Measurements from ENCODE around the gene ITGB1BP1. TPM values are rescaled to one million over a fixed set of nuclear protein-coding genes. Genes with fewer than 3 reads are reported as not detected.

ITGB1BP1 gene
- total RNA-seq, 1 experiment from 2014 or later, result 153 TPM

DNA sequence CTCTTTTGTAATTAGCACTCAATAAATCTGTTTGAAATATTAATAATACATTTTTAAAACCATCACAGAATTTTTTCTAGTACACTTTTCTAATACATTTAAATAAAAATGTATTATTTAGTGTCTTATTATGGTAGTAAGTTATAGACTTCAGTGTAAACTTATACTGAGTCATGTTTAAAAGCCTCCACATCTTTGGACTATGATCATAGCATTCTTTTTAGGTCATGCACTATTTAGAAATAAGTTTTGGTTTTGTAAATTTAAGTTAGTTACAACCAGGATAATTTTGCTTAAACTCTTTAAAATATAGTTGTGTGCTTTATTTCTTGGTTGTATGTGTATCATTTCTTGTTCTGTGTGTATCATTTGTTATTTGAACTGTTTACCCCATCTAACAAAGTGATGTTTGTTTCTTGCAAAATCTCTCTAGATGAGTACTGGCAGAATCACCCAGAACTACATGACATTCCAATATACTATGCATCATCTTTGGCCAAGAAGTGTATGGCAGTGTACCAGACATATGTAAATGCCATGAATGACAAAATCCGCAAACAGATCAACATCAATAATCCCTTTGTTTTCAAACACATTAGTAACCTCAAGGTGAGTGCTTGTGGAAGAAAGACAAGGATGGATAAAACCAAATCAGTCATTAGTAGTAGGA lies 16.9 kb upstream of the ITGB1BP1 start:
- Histone ChIP-seq H3K27me3 (ENCODE audit: control insufficient read depth, insufficient read depth, low read length) (no peaks in the 10 kb centered on the region), H3K9me3 (ENCODE audit: control insufficient read depth, insufficient read depth, low read depth, low read length) (no peaks in the 10 kb centered on the region), H3K27ac (ENCODE audit: low read length) (no peak overlapping the region), H3K4me1 (ENCODE audit: control insufficient read depth, insufficient read depth, low read length) (no peaks in the 10 kb centered on the region), H3K4me3 (ENCODE audit: low read depth in 2 of 2, low read length in 2 of 2) (no peak overlapping the region), H3K36me3 (ENCODE audit: control insufficient read depth, insufficient read depth, low read length) (peaks cover 20% of the 10 kb centered on the region; the same call in 1 of the 2 replicates)
- intact Hi-C loops (cut with micrococcal nuclease; ENCODE audit: unreplicated experiment) (no loop called here), in situ Hi-C loops (cut with HindIII; ENCODE audit: low pct_unique_long_range_greater_than_20kb, low sequenced_read_pairs) (no loop called here)
- DNase-seq (ENCODE audit: low read depth, low spot score), result no peak
- CTCF ChIA-PET, result no interaction called here
- no peak for TF ChIP-seq SIN3A (IDR thresholded peaks at IDR 0.05; ENCODE audit: borderline replicate concordance, insufficient read depth, low read depth, low read length)
- TF ChIP-seq, protein P1, sequence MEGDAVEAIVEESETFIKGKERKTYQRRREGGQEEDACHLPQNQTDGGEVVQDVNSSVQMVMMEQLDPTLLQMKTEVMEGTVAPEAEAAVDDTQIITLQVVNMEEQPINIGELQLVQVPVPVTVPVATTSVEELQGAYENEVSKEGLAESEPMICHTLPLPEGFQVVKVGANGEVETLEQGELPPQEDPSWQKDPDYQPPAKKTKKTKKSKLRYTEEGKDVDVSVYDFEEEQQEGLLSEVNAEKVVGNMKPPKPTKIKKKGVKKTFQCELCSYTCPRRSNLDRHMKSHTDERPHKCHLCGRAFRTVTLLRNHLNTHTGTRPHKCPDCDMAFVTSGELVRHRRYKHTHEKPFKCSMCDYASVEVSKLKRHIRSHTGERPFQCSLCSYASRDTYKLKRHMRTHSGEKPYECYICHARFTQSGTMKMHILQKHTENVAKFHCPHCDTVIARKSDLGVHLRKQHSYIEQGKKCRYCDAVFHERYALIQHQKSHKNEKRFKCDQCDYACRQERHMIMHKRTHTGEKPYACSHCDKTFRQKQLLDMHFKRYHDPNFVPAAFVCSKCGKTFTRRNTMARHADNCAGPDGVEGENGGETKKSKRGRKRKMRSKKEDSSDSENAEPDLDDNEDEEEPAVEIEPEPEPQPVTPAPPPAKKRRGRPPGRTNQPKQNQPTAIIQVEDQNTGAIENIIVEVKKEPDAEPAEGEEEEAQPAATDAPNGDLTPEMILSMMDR (IDR thresholded peaks at IDR 0.05), result no peak
- TF ChIP-seq POLR2AphosphoS5 (IDR thresholded peaks at IDR 0.05; ENCODE audit: low read depth, low read length), result no peak
- TF ChIP-seq, protein P2, sequence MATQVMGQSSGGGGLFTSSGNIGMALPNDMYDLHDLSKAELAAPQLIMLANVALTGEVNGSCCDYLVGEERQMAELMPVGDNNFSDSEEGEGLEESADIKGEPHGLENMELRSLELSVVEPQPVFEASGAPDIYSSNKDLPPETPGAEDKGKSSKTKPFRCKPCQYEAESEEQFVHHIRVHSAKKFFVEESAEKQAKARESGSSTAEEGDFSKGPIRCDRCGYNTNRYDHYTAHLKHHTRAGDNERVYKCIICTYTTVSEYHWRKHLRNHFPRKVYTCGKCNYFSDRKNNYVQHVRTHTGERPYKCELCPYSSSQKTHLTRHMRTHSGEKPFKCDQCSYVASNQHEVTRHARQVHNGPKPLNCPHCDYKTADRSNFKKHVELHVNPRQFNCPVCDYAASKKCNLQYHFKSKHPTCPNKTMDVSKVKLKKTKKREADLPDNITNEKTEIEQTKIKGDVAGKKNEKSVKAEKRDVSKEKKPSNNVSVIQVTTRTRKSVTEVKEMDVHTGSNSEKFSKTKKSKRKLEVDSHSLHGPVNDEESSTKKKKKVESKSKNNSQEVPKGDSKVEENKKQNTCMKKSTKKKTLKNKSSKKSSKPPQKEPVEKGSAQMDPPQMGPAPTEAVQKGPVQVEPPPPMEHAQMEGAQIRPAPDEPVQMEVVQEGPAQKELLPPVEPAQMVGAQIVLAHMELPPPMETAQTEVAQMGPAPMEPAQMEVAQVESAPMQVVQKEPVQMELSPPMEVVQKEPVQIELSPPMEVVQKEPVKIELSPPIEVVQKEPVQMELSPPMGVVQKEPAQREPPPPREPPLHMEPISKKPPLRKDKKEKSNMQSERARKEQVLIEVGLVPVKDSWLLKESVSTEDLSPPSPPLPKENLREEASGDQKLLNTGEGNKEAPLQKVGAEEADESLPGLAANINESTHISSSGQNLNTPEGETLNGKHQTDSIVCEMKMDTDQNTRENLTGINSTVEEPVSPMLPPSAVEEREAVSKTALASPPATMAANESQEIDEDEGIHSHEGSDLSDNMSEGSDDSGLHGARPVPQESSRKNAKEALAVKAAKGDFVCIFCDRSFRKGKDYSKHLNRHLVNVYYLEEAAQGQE (IDR thresholded peaks at IDR 0.05; ENCODE audit: insufficient read depth in 1 of 2, low read depth in 2 of 2, low read length in 1 of 2), result no peak
- no peak for TF ChIP-seq TCF7L2 (IDR thresholded peaks at IDR 0.05; ENCODE audit: low read depth, low read length)
- POLR2A ChIA-PET, result no interaction called here
- ATAC-seq, result no peak
- BruUV-seq (replicated peaks), result no TSS peak

DNA sequence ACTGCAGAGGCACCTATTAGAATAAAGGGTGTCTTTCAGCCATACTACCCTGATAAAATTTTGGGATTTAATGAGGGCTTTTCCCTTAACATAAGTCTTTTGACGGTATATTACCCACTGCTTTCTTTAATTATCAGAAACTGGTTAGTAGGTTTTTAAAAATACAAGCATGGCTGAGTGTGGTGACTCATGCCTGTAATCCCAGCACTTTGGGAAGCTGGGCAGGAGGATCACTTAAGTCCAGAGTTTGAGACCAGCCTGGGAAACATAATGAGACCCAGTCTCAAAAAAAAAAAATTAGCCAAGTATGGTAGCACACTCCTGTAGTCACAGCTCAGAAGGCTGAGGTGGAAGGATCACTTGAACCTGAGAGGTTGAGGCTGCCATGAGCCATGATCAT lies 16.2 kb upstream of the ITGB1BP1 start:
- in situ Hi-C loops (cut with HindIII; ENCODE audit: low pct_unique_long_range_greater_than_20kb, low sequenced_read_pairs) (no loop called here), intact Hi-C loops (cut with micrococcal nuclease; ENCODE audit: unreplicated experiment) (no loop called here)
- H3K36me3 ChIP-seq (ENCODE audit: control insufficient read depth, insufficient read depth, low read length), result peaks cover 20% of the 10 kb centered on the region; the same call in 1 of the 2 replicates
- no peaks in the 10 kb centered on the region for H3K9me3 ChIP-seq (ENCODE audit: control insufficient read depth, insufficient read depth, low read depth, low read length)
- BruUV-seq (replicated peaks), result no TSS peak
- no peaks in the 10 kb centered on the region for H3K27me3 ChIP-seq (ENCODE audit: control insufficient read depth, insufficient read depth, low read length)
- no peak for ATAC-seq
- ChIA-PET POLR2A (interaction anchor here (0.7 kb wide), 1 partner anchor 38 kb away, joined by 9 read pairs; no protein-coding TSS in a partner anchor), CTCF (no interaction called here)
- TF ChIP-seq POLR2AphosphoS5 (IDR thresholded peaks at IDR 0.05; ENCODE audit: low read depth, low read length) (no peak), TCF7L2 (IDR thresholded peaks at IDR 0.05; ENCODE audit: low read depth, low read length) (no peak), SIN3A (IDR thresholded peaks at IDR 0.05; ENCODE audit: borderline replicate concordance, insufficient read depth, low read depth, low read length) (no peak)
- TF ChIP-seq, protein P2 (IDR thresholded peaks at IDR 0.05; ENCODE audit: insufficient read depth in 1 of 2, low read depth in 2 of 2, low read length in 1 of 2), result no peak
- TF ChIP-seq, protein P1 (IDR thresholded peaks at IDR 0.05), result no peak
- no peaks in the 10 kb centered on the region for H3K4me1 ChIP-seq (ENCODE audit: control insufficient read depth, insufficient read depth, low read length)
- H3K4me3 ChIP-seq (ENCODE audit: low read depth in 2 of 2, low read length in 2 of 2), result no peak overlapping the region
- no peak for DNase-seq (ENCODE audit: low read depth, low spot score)
- no peak overlapping the region for H3K27ac ChIP-seq (ENCODE audit: low read length)

Measured in Panc1 (cell line).